Right lobe of liver (tissue), 4 donors: Measurements from ENCODE around the gene MEIG1.
"Not testable (repeated sequence)": the region's sequence is repeated elsewhere in the genome, so short reads cannot be mapped to it uniquely, and the experiment has no call there.

ENCODE experiments used
- CTCF ChIP-seq, 4 donors: fragments of 200-600 bp in 3 of 4; fragments of 450-650 bp in 1 of 4; IDR thresholded peaks; one replicate each; pipeline versions ENCODE4 v1.5.1 to v1.8.0; 2016 to 2022; ENCODE audit warnings: antibody characterized with exemption in 4 of 4, mild to moderate bottlenecking in 2 of 4
- POLR2A ChIP-seq: fragments of 450-650 bp; IDR thresholded peaks from one replicate; pipeline ENCODE4 v1.6.1; 2017; ENCODE audit warnings: antibody characterized with exemption, mild to moderate bottlenecking
- donor health status: DM: no; HTN: no; CAD: no.
- donor health status: DM: no; HTN: no; CAD: no.
- donor health status: DM: no; HTN: yes; CAD: no.

- TF ChIP-seq CTCF (IDR thresholded peaks at IDR 0.05); POLR2A: not testable (repeated sequence)
Measured at GRCh38 chr10:14989552-14989951, 30.4 kb downstream of the MEIG1 start.
